ENCODE results near the gene CLDN20.

CLDN20 gene

GRCh38 chr6:155270561-155271091 is 6.8 kb downstream of the CLDN20 start:
- no peaks in the 10 kb centered on the region for H3K9me3 ChIP-seq (ENCODE audit: control insufficient read depth, insufficient read depth, low read depth, low read length)
- no peak overlapping the region for H3K4me3 ChIP-seq (ENCODE audit: low read depth, low read length)
- ChIA-PET POLR2A (interaction anchor here (1.0 kb wide), 1 partner anchor 9 kb away, joined by 3 read pairs; no protein-coding TSS in a partner anchor), CTCF (interaction anchor here (0.6 to 1.5 kb wide), 2 partner anchors 342 to 770 kb away, joined by 3 to 4 read pairs; no protein-coding TSS in a partner anchor)
- TF ChIP-seq ZNF214 (tag by site-specific recombination; IDR thresholded peaks at IDR 0.05; ENCODE audit: borderline replicate concordance) = no peak
- no peak for TF ChIP-seq ZSCAN30 (tag by site-specific recombination; IDR thresholded peaks at IDR 0.05)
- TF ChIP-seq ZNF416 (tag by site-specific recombination; IDR thresholded peaks at IDR 0.05) = no peak
- no peak for TF ChIP-seq TCF7L2 (IDR thresholded peaks at IDR 0.05; ENCODE audit: borderline replicate concordance, low read depth, low read length)
- no peak for TF ChIP-seq SP2 (tag by site-specific recombination; IDR thresholded peaks at IDR 0.05)
- TF ChIP-seq PRDM2 (tag by site-specific recombination; IDR thresholded peaks at IDR 0.05; ENCODE audit: borderline replicate concordance) = no peak
- no peak for TF ChIP-seq CTCF (tag by site-specific recombination; IDR thresholded peaks at IDR 0.05)
- no peak for TF ChIP-seq ZNF843 (tag by site-specific recombination; IDR thresholded peaks at IDR 0.05)
- no peak for TF ChIP-seq ZNF747 (tag by site-specific recombination; IDR thresholded peaks at IDR 0.05)
- TF ChIP-seq ZNF138 (tag by site-specific recombination; IDR thresholded peaks at IDR 0.05; ENCODE audit: borderline replicate concordance) = no peak
- TF ChIP-seq ZNF426 (tag by site-specific recombination; IDR thresholded peaks at IDR 0.05) = no peak
- no peak for TF ChIP-seq ZNF24 (tag by site-specific recombination; IDR thresholded peaks at IDR 0.05)
- no peak for TF ChIP-seq GLI2 (tag by site-specific recombination; IDR thresholded peaks at IDR 0.05; ENCODE audit: borderline replicate concordance, low read depth)
- TF ChIP-seq ZBTB7A (tag by site-specific recombination; IDR thresholded peaks at IDR 0.05; ENCODE audit: low read depth) = no peak
- no peak for TF ChIP-seq ZNF121 (tag by site-specific recombination; IDR thresholded peaks at IDR 0.05)
- TF ChIP-seq ZNF311 (tag by site-specific recombination; IDR thresholded peaks at IDR 0.05; ENCODE audit: borderline replicate concordance) = no peak
- no peak for TF ChIP-seq ZNF585B (tag by site-specific recombination; IDR thresholded peaks at IDR 0.05)
- H3K4me1 ChIP-seq (ENCODE audit: control insufficient read depth, insufficient read depth, low read length) = no peaks in the 10 kb centered on the region
- H3K36me3 ChIP-seq (ENCODE audit: control insufficient read depth in 2 of 2, insufficient read depth in 1 of 2, low read length in 2 of 2) = peaks cover 0 to 25% of the 10 kb centered on the region in 2 experiments; a peak in 2 of 3 replicates
- H3K27ac ChIP-seq (ENCODE audit: extremely low read depth, low read depth, low read length) = no peak overlapping the region

DNA sequence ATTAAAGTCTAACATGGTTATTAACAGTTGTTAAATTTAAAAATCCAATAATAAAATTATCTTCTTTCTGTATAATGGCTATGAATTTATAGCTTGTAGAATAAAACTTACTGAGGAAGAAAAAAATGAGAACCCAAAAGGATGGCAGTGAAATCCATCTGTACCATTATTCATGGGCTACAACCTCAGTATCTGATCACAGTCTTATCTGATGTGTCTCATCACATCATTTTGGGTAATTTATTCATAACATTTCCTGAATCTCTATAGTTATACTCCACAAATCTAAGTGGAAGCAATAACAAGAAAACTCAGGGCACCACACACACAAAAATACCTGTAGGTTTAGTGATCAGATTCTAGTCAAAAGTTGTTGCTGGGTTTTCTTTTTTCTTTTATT is 7.3 kb downstream of the CLDN20 start:
- POLR2A ChIA-PET = no interaction called here
- Histone ChIP-seq H3K4me1 (ENCODE audit: control insufficient read depth, insufficient read depth, low read length) (no peaks in the 10 kb centered on the region), H3K9me3 (ENCODE audit: control insufficient read depth, insufficient read depth, low read depth, low read length) (no peaks in the 10 kb centered on the region), H3K27ac (ENCODE audit: extremely low read depth, low read depth, low read length) (no peak overlapping the region), H3K4me3 (ENCODE audit: low read depth, low read length) (no peak overlapping the region), H3K36me3 (ENCODE audit: control insufficient read depth in 2 of 2, insufficient read depth in 1 of 2, low read length in 2 of 2) (peaks cover 0 to 30% of the 10 kb centered on the region in 2 experiments; a peak in 2 of 3 replicates)
- CTCF ChIA-PET = interaction anchor here (0.6 to 1.5 kb wide), 2 partner anchors 342 to 771 kb away, joined by 3 to 4 read pairs; no protein-coding TSS in a partner anchor
- TF ChIP-seq ELK4 (IDR thresholded peaks at IDR 0.05; ENCODE audit: borderline replicate concordance, low read depth, low read length) (no peak), ZNF214 (tag by site-specific recombination; IDR thresholded peaks at IDR 0.05; ENCODE audit: borderline replicate concordance) (no peak), ZNF174 (tag by site-specific recombination; IDR thresholded peaks at IDR 0.05) (no peak), ZNF501 (tag by site-specific recombination; IDR thresholded peaks at IDR 0.05) (no peak), ZNF302 (tag by site-specific recombination; IDR thresholded peaks at IDR 0.05; ENCODE audit: low read depth) (no peak), ZNF558 (tag by site-specific recombination; IDR thresholded peaks at IDR 0.05) (no peak), ZNF175 (tag by site-specific recombination; IDR thresholded peaks at IDR 0.05) (no peak), REPIN1 (tag by site-specific recombination; IDR thresholded peaks at IDR 0.05; ENCODE audit: low read depth) (no peak), ZNF560 (tag by site-specific recombination; IDR thresholded peaks at IDR 0.05; ENCODE audit: borderline replicate concordance) (no peak), ZNF600 (tag by site-specific recombination; IDR thresholded peaks at IDR 0.05) (no peak), KLF16 (tag by site-specific recombination; IDR thresholded peaks at IDR 0.05) (no peak), ZNF670 (tag by site-specific recombination; IDR thresholded peaks at IDR 0.05; ENCODE audit: low read depth) (no peak)
